ENCODE measurements around the gene TOP3B.
"Not testable (repeated sequence)": the region's sequence is repeated elsewhere in the genome, so short reads cannot be mapped to it uniquely, and the experiment has no call there.

Gene TOP3B

DNA sequence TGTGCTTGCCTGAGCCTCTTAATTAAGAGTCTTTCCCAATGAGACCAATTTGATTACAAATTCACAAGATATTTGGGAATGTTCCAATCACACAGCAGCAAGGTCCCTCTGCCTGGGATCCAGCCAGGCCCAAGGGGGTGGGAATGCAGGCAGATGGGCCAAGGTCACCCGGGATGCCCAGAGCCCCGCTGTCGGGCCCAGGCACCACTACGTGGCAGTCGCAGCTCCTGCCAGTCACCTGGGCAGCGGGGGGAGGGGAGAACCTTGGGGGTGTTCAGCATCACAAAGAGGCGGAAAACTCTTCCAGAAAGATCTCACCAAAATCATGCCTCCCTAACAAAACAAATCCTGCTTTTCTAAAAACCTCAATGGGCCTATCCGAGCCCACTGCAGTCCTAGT, 60.9 kb downstream of the TOP3B start:
- peak; percentile 48 for DNase-seq

DNA sequence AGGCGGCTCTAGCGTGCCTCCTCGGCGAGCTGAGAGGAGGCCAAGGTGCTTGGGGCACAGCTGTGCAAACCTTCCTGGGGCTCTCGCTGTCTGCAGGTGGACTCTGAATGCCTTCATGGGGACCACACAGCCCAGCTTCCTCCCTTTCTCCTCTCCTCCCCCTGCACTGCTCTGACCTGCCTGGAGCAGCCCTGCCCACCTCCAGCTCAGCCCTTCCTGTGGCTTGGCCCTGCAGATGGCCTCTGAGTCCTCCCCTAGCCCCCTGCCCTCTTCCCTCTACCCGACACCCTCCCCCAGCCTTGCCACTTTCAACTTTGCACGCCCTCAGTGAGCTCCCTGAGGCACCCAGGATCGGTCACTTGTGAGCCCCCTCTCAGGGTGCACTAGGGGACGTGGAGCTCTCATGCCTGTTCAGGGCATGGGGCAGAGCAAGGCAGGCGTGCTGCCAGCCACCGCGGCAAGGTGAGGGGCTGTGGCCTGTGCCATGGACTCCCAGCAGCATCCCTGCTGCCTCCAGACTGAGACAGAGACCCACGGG, 61.3 kb downstream of the TOP3B start:
- DNase-seq, result no peak

GRCh38 chr22:21920341-21921183, 62.0 kb downstream of the TOP3B start:
- DNase-seq, result no peak

DNA sequence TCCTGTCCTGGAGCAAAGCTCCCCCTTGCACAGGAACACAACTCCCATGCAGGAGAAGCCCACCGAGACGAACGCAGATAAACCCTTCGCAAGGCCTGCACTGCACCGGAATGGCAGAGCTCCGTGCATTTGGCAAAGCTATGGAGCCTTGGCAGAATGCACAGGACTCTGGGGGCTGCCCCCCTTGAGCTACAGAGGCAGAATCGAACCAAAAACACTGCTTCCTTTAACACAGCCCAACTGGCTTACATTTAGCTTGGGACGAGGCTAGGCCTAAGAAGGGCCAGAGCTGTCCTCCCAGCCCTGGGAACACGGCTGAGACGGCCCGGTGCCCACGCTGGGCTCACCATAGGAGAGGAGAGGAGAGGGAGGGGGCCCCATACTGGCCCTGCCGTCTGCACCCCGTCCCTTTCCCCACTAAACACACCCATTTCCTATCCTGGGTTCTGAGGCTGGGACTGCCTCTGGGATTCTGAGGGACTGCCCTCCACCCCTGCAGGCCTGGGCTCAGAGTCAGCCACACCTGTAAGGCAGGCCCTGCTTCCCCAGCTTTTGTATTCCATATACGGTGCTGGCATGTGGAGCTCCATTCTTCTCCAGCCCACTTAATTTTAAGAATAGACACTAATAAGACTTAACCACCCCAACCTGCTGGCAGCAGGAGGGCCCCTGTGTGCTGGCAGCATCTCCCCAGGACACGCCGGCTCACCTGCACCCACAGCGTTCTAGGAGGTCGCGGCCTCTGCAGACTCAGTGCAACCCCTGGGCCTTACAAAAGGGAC, 62.9 kb downstream of the TOP3B start:
- no peak for DNase-seq

DNA sequence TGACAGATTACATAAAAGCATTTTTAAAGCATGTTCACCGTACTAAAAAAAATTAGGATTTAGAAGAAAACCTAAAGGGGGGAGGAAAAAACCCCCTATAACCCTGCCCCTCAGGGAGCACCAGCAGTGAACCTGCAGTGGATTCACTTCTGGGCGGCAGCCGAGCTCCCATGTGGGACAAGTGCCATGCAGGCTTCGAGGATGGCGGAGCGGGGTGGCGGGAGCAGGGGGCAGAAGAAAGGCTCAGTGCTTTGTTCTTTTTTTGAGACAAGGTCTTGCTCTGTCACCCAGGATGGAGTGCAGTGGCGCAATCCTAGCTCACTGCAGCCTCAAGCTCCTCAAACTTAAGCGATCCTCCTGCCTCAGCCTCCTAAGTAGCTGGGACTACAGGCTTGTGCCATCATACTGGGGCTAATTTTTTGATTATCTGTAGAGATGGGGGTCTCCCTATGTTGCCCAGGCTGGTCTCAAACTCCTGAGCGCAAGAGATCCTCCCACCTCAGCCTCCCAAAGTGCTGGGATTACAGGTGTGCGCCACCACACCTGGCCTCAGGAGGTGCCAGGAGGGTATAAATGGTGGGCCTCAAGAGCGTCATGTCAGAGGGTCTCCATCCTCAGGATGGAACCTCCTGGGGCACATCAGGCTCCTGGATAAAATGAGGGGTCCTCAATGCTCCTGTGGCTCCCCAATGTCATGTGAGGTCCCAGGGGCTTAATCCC, 64.0 kb downstream of the TOP3B start:
- DNase-seq, result no peak

DNA sequence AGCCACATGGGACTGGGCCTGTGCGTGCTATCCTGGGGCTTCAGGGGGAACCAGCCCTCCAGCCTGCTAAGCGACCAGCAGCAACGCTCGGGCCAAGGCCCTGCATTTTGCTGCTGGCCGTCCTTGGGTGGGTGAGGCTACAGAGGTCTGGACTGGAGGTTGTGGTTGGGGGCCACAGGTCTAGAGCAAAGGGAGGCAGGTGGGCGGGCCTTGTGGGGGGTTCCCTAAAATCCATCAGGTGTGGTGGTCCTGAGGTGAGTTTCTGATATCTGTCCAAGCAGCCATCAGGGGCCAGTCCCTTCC, 64.7 kb downstream of the TOP3B start:
- DNase-seq, result no peak

DNA sequence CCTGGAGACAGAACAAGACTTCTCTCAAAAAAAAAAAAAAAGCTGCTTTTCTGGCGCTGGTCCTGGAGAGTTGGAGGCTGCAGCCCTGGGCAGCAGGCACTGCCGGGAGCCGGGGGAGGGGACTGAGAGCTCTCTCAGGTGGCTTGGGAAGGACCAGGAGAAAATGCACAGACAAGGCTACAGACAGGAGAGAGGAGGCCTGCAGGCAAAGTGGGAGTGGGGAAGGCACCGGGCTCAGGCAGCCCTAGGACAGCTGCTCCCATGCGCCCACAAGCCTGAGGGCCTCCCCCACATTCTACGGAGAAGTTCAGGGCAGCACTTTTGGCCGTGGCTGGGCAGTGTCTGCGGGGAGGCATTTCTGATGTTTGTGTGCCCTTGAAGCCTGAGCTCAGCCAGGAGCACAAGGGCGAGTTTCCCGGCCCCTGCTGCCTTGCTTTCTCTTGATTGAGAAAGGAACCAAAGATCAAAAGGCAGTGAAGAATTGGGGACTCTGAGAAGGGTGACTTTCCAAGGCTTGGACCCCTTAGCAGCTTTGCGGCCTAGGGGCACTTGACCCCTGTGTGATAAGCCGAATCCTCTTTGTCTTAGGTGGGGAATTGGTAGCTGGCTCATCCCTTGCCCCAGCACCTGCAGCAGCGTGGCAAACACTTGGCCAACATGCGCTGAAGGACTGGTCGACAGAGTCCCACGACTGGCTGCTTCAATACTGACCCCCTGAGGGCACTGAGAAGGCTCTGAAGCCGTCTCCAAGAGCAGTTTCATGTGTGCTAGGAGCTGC, 65.2 kb downstream of the TOP3B start:
- no peak for DNase-seq

GRCh38 chr22:21916309-21916918, 66.2 kb downstream of the TOP3B start:
- DNase-seq, result no peak

- no peak for DNase-seq
Measured at GRCh38 chr22:21915624-21916308, 66.8 kb downstream of the TOP3B start.

GRCh38 chr22:21914033-21914642, 68.4 kb downstream of the TOP3B start:
- not testable (repeated sequence) for DNase-seq

GRCh38 chr22:21910367-21910766, 72.2 kb downstream of the TOP3B start:
- DNase-seq, result not testable (repeated sequence)

GRCh38 chr22:21909871-21910270, 72.7 kb downstream of the TOP3B start:
- no peak for DNase-seq

- no peak for DNase-seq
Measured at GRCh38 chr22:21907638-21908522, 74.7 kb downstream of the TOP3B start.

All from fibroblast of skin of right biceps (primary cell).